MCF 10A (cell line): ENCODE results near the gene HS3ST5. TPM values are rescaled to one million over a fixed set of nuclear protein-coding genes. Genes with fewer than 3 reads are reported as not detected.
"Not testable (repeated sequence)": the region's sequence is repeated elsewhere in the genome, so short reads cannot be mapped to it uniquely, and the experiment has no call there.

ENCODE experiments used
- BruUV-seq: library from RNA; stranded (reverse); fragments of 400-500 nt; replicated peaks from 2 replicates; lab custom pipeline; 2021; lab: Mats Ljungman, UMichigan
- CTCF ChIA-PET: fragments of 300-600 bp; sonication (Branson Sonifier 250); formaldehyde crosslinking; extraction: SDS; loops from one replicate; lab custom pipeline; 2021; ENCODE audit warnings: antibody characterized with exemption, inconsistent platforms; lab: Yijun Ruan, JAX
- POLR2A ChIA-PET: fragments of 300-600, 350-650 bp; sonication (Branson Sonifier 250); formaldehyde crosslinking; extraction: SDS; loops from one replicate; lab custom pipeline; 2020; ENCODE audit warnings: antibody characterized with exemption, inconsistent platforms; lab: Yijun Ruan, JAX
- DNase-seq: peaks from one replicate; pipeline ENCODE4 v3.0.0-alpha.2; 2018; ENCODE audit not compliant: unreplicated experiment
- H3K27ac Mint-ChIP-seq: one replicate; pipeline ENCODE4 v1.8.0; 2022; ENCODE audit warnings: mild to moderate bottlenecking, low read depth, mixed read lengths; ENCODE audit not compliant: unreplicated experiment
- H3K27me3 Mint-ChIP-seq: one replicate; pipeline ENCODE4 v1.8.0; 2022; ENCODE audit warnings: mixed read lengths; ENCODE audit not compliant: insufficient read depth, unreplicated experiment
- H3K36me3 Mint-ChIP-seq: one replicate; pipeline ENCODE4 v1.8.0; 2022; ENCODE audit warnings: mild to moderate bottlenecking, moderate library complexity, mixed read lengths; ENCODE audit not compliant: insufficient read depth, unreplicated experiment
- H3K4me1 Mint-ChIP-seq: one replicate; pipeline ENCODE4 v1.8.0; 2022; ENCODE audit warnings: mixed read lengths; ENCODE audit not compliant: insufficient read depth, unreplicated experiment
- H3K4me3 Mint-ChIP-seq: one replicate; pipeline ENCODE4 v1.8.0; 2022; ENCODE audit warnings: mild to moderate bottlenecking, moderate library complexity, mixed read lengths; ENCODE audit not compliant: unreplicated experiment
- H3K9me3 Mint-ChIP-seq: one replicate; pipeline ENCODE4 v1.8.0; 2022; ENCODE audit warnings: mixed read lengths; ENCODE audit not compliant: unreplicated experiment
- CTCF ChIP-seq: fragments of 200-600 bp; IDR thresholded peaks from one replicate; pipeline ENCODE4 v1.8.0; 2022; ENCODE audit warnings: antibody characterized with exemption, mild to moderate bottlenecking; ENCODE audit not compliant: unreplicated experiment
- intact Hi-C: fragments of 100-400 bp; cut with micrococcal nuclease; formaldehyde crosslinking; loops from 2 replicates; pipeline ENCODE4 v1.14.1; 2022
- total RNA-seq: library from RNA; stranded (reverse); gene quantifications from 2 replicates; pipeline ENCODE4 v1.2.3, GENCODE V29; 2022

Gene HS3ST5
- total RNA-seq, 1 experiment from 2014 or later = not detected

- Mint-ChIP-seq H3K9me3 (no peaks in the 10 kb centered on the region), H3K27me3 (peaks cover 64% of the 10 kb centered on the region), H3K4me3 (no peak overlapping the region), H3K27ac (no peak overlapping the region), H3K36me3 (no peaks in the 10 kb centered on the region), H3K4me1 (no peaks in the 10 kb centered on the region)
- TF ChIP-seq CTCF = no peak
- BruUV-seq = no TSS peak
- ChIA-PET POLR2A (no interaction called here), CTCF (no interaction called here)
- no peak for DNase-seq
- intact Hi-C loops = no loop called here
Observed at GRCh38 chr6:114323784-114324183, 19.0 kb downstream of the HS3ST5 start.

DNA sequence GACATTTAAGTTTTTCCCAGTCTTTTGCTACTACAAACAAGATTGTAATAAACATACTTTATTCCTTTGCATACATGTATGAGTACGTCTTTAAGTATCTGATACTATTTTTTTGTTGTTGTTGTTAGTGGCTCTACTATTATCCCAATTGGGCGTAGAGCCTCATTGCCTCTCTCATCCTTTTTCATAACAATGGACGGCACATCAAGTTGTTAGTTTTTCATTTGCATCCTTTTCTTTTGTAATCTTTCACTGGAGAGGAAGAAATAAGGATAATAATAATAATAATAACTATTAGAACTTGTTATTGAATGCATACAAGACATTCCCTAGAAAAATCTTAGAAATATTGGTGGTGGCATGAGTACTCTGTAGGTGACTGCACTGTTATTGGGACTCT lies 23.1 kb downstream of the HS3ST5 start:
- no peaks in the 10 kb centered on the region for H3K36me3 Mint-ChIP-seq
- H3K4me3 Mint-ChIP-seq = no peak overlapping the region
- no peak for TF ChIP-seq CTCF
- ChIA-PET POLR2A (no interaction called here), CTCF (interaction anchor here (0.6 to 1.1 kb wide), 2 partner anchors 16 to 212 kb away, joined by 3 read pairs; no protein-coding TSS in a partner anchor)
- H3K4me1 Mint-ChIP-seq = no peaks in the 10 kb centered on the region
- BruUV-seq = no TSS peak
- H3K27me3 Mint-ChIP-seq = peaks cover 67% of the 10 kb centered on the region
- H3K27ac Mint-ChIP-seq = no peak overlapping the region
- no peak for DNase-seq
- intact Hi-C loops = no loop called here
- no peaks in the 10 kb centered on the region for H3K9me3 Mint-ChIP-seq

- H3K27me3 Mint-ChIP-seq = peaks cover 77% of the 10 kb centered on the region
- POLR2A ChIA-PET = no interaction called here
- BruUV-seq = no TSS peak
- H3K4me1 Mint-ChIP-seq = no peaks in the 10 kb centered on the region
- H3K36me3 Mint-ChIP-seq = no peaks in the 10 kb centered on the region
- CTCF ChIA-PET = interaction anchor here (0.6 kb wide), 1 partner anchor 116 kb away, joined by 4 read pairs; no protein-coding TSS in a partner anchor
- no peak overlapping the region for H3K4me3 Mint-ChIP-seq
- no peaks in the 10 kb centered on the region for H3K9me3 Mint-ChIP-seq
- DNase-seq = no peak
- TF ChIP-seq CTCF = no peak
- H3K27ac Mint-ChIP-seq = no peak overlapping the region
- intact Hi-C loops = no loop called here
Observed at GRCh38 chr6:114315831-114316595, 26.8 kb downstream of the HS3ST5 start.

DNA sequence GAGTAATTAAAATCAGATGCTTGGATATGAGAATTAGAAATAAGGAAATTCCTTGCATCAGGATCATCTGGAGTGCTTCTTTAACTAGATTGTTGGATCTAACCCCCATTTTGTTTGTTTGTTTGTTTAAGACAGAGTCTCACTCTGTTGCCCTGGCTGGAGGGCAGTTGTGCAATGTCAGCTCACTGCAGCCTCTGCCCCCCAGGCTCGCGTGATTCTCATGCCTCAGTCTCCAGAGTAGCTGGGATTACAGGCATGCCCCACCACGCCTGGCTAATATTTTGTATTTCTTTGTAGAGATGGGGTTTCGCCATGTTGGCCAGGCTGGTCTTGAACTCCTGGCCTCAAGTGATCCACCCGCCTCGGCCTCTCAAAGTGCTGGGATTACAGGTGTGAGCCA lies 29.0 kb downstream of the HS3ST5 start:
- BruUV-seq, H3K27ac Mint-ChIP-seq, DNase-seq, H3K4me3 Mint-ChIP-seq, intact Hi-C loops, H3K36me3 Mint-ChIP-seq, H3K9me3 Mint-ChIP-seq, H3K4me1 Mint-ChIP-seq, POLR2A ChIA-PET: not testable (repeated sequence)
- CTCF ChIA-PET = interaction anchor here (1.7 kb wide), 1 partner anchor 9 kb away, joined by 5 read pairs; no protein-coding TSS in a partner anchor
- H3K27me3 Mint-ChIP-seq = peaks cover 60% of the 10 kb centered on the region
